LNCaP clone FGC (cell line): ENCODE data around the gene RUVBL2.
A peak's percentile ranks its signal among the peaks of the same experiment; 100 is the strongest.
"Not testable (repeated sequence)": the region's sequence is repeated elsewhere in the genome, so short reads cannot be mapped to it uniquely, and the experiment has no call there.

Source experiments
- DNase-seq: peaks from one replicate; pipeline ENCODE4 v3.0.0-alpha.2; 2011; ENCODE audit warnings: low read depth
- H3K4me3 ChIP-seq: 2 replicates; pipeline ENCODE4 v1.5.1; 2011; ENCODE audit warnings: mild to moderate bottlenecking, low read depth, low read length, control low read depth
- TF ChIP-seq, protein P1 (sequence below): IDR thresholded peaks from 2 replicates; pipeline ENCODE4 v1.5.1; 2012; ENCODE audit warnings: mild to moderate bottlenecking; ENCODE audit not compliant: control insufficient read depth, insufficient read depth; ENCODE audit errors: extremely low read depth

Gene RUVBL2

GRCh38 chr19:49031642-49032301 lies 38.1 kb downstream of the RUVBL2 start, which contains the start of gene CGB2:
Gene CGB2, plus strand, starts transcription at chr19:49031890. Its CDS starts 206 bp downstream, at chr19:49032096.
- TF ChIP-seq, protein P1, sequence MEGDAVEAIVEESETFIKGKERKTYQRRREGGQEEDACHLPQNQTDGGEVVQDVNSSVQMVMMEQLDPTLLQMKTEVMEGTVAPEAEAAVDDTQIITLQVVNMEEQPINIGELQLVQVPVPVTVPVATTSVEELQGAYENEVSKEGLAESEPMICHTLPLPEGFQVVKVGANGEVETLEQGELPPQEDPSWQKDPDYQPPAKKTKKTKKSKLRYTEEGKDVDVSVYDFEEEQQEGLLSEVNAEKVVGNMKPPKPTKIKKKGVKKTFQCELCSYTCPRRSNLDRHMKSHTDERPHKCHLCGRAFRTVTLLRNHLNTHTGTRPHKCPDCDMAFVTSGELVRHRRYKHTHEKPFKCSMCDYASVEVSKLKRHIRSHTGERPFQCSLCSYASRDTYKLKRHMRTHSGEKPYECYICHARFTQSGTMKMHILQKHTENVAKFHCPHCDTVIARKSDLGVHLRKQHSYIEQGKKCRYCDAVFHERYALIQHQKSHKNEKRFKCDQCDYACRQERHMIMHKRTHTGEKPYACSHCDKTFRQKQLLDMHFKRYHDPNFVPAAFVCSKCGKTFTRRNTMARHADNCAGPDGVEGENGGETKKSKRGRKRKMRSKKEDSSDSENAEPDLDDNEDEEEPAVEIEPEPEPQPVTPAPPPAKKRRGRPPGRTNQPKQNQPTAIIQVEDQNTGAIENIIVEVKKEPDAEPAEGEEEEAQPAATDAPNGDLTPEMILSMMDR, result 0 out of 2 replicates have a peak, but pooled peaks have one; percentile 16
- not testable (repeated sequence) for H3K4me3 ChIP-seq, DNase-seq

GRCh38 chr19:49036815-49037214 lies 43.1 kb downstream of the RUVBL2 start, which contains the start of gene CGB1:
Gene CGB1, minus strand, starts transcription at chr19:49036895. Its CDS starts 184 bp downstream, at chr19:49036711.
- not testable (repeated sequence) for H3K4me3 ChIP-seq, DNase-seq

- not testable (repeated sequence) for H3K4me3 ChIP-seq, DNase-seq
These were observed 44.4 kb downstream of the RUVBL2 start for GRCh38 chr19:49038111-49038510.

DNA sequence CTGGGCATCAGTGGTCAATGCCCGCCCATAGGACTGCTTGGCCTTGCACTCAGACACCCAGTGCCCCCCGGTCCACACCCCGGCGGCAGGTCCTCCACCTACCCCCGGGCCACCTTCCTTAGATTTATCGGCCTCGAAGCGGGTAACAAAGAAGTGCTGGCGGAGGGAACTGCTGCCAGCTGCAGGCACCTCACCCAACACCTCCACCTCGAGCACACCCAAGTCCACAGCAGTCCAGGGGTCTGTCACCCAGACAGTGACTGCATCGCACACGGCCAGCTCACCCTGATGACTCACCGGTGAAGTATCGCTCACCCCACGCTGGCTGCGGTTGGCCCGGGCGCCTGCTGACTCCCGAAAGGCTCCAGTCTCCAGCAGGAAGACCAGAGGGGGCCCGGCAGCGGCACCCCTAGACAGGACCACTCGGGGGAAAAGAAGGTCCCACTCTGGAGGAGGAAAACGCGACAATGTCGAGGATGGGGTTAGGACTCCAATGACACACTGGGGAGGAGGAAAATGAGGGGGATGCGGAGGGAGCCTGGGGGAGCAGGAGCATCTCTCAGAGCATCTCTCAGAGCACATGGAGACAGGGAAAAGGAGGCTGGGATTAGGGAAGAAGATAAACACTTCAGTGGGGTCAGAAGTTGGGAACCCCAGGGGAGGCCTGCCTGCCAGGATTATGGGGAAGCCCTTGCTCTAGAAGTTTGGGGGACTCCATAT lies 45.0 kb downstream of the RUVBL2 start:
- not testable (repeated sequence) for H3K4me3 ChIP-seq, DNase-seq

GRCh38 chr19:49039736-49040135 lies 46.0 kb downstream of the RUVBL2 start:
- H3K4me3 ChIP-seq, result not testable (repeated sequence)

GRCh38 chr19:49042177-49042576 lies 48.5 kb downstream of the RUVBL2 start:
- TF ChIP-seq, protein P1, result no peak
- no peak for DNase-seq
- H3K4me3 ChIP-seq, result no peak overlapping the region

More at GRCh38 chr19:49039736-49040135, 46.0 kb downstream of the RUVBL2 start:
- DNase-seq, result not testable (repeated sequence)

- not testable (repeated sequence) for H3K4me3 ChIP-seq, DNase-seq
These were observed 49.0 kb downstream of the RUVBL2 start for GRCh38 chr19:49042666-49043065.

DNA sequence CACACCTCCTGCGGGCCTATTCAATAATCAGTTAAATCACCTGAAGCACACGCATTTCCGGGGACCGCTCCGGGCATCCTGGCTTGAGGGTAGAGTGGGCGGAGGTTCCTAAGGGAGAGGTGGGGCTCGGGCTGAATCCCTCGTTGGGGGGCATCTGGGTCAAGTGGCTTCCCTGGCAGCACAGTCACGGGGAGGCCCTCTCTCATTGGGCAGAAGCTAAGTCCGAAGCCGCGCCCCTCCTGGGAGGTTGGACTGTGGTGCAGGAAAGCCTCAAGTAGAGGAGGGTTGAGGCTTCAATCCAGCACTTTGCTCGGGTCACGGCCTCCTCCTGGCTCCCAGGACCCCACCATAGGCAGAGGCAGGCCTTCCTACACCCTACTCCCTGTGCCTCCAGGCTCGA lies 49.9 kb downstream of the RUVBL2 start, which contains the start of gene CGB5:
CGB5 (plus strand) TSS at position 301 of the 400 bp plus-strand sequence. CDS start 362 bp downstream, outside the sequence.
- not testable (repeated sequence) for H3K4me3 ChIP-seq, DNase-seq

DNA sequence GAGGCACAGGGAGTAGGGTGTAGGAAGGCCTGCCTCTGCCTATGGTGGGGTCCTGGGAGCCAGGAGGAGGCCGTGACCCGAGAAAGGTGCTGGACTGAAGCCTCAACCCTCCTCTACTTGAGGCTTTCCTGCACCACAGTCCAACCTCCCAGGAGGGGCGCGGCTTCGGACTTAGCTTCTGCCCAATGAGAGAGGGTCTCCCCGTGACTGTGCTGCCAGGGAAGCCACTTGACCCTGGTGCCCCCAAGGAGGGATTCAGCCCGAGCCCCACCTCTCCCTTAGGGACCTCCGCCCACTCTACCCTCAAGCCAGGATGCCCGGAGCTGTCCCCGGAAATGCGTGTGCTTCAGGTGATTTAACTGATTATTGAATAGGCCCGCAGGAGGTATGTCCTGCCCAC lies 55.3 kb downstream of the RUVBL2 start, which contains the start of gene CGB8:
CGB8 (minus strand) TSS at position 101 of the 400 bp plus-strand sequence. CDS start 372 bp downstream, outside the sequence.
- DNase-seq, result not testable (repeated sequence)

GRCh38 chr19:49049834-49050233 lies 56.1 kb downstream of the RUVBL2 start:
- not testable (repeated sequence) for DNase-seq, H3K4me3 ChIP-seq

More for the DNA sequence above, 55.3 kb downstream of the RUVBL2 start, which contains the start of gene CGB8:
- H3K4me3 ChIP-seq, result not testable (repeated sequence)

- DNase-seq, H3K4me3 ChIP-seq: not testable (repeated sequence)
These were observed 56.8 kb downstream of the RUVBL2 start for GRCh38 chr19:49050376-49051033.
